ENCODE measurements around the gene AOPEP. TPM values are rescaled to one million over a fixed set of nuclear protein-coding genes. Genes with fewer than 3 reads are reported as not detected.

The AOPEP gene
- total RNA-seq, 2 donors from 2014 or later = 81.5 to 224 TPM

DNA sequence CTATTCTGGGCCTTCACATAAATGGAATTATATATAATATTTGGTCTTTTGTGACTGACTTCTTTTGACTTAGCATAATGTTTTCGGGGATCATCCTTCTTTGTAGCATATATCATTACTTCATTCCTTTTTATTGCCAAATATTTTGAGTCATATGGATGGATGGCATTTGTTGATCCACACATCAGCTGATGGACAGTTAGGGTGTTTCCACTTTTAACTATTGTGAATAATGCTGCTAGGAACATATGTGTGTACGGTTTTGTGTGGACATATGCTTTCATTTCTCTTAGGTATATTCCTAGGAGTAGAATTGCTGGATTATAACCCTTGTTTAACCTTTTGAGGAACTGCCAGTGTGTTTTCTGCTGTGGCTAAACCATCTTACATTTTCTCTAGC is 341.4 kb downstream of the AOPEP start:
- Histone ChIP-seq H3K36me3 (replicated peaks in 1 of 2; ENCODE audit: insufficient read depth in 1 of 2, low read depth in 2 of 2) (peaks cover 0 to 2% of the 10 kb centered on the region in 2 donors), H3K27me3 (no peaks in the 10 kb centered on the region), H3K27ac (peak overlapping the region in 2 of 4 donors; percentile 42 to 77), H3K4me1 (peaks cover 96% of the 10 kb centered on the region), H3K4me3 (no peak overlapping the region), H3K9me3 (no peaks in the 10 kb centered on the region)
- ATAC-seq (no peak), DNase-seq (no peak)
- WGBS, 2 donors = 40 to 45% methylated on average over 2 of the region's 2 CpGs
- intact Hi-C loops (cut with DNase I) = no loop called here
- TF ChIP-seq, protein P1, sequence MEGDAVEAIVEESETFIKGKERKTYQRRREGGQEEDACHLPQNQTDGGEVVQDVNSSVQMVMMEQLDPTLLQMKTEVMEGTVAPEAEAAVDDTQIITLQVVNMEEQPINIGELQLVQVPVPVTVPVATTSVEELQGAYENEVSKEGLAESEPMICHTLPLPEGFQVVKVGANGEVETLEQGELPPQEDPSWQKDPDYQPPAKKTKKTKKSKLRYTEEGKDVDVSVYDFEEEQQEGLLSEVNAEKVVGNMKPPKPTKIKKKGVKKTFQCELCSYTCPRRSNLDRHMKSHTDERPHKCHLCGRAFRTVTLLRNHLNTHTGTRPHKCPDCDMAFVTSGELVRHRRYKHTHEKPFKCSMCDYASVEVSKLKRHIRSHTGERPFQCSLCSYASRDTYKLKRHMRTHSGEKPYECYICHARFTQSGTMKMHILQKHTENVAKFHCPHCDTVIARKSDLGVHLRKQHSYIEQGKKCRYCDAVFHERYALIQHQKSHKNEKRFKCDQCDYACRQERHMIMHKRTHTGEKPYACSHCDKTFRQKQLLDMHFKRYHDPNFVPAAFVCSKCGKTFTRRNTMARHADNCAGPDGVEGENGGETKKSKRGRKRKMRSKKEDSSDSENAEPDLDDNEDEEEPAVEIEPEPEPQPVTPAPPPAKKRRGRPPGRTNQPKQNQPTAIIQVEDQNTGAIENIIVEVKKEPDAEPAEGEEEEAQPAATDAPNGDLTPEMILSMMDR (IDR thresholded peaks at IDR 0.05) = no peak
- TF ChIP-seq POLR2A (IDR thresholded peaks at IDR 0.05) = no peak

DNA sequence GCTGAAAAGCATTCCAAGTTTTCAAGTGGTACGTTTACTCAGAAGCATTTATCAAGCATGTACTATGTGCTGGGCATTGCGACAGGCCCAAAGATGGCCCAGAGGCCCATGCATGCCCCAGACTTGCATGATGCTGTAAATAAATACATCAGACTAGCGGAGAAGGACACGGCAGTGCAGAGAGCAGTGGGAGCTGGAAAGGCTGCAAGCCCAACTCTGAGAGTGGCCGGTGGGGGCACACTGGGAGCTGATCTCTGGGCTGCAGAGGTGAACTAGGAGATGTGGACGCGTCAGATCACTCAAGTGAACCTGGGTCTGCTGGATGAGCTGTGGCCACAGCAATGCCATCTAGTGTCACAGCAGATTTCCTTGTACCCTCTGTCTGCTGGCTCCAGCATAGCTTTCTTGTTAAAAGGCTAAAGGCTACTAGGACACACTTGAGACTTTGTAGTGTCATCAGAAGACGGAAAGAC is 344.1 kb downstream of the AOPEP start:
- TF ChIP-seq POLR2A (IDR thresholded peaks at IDR 0.05) = no peak
- TF ChIP-seq, protein P1 (IDR thresholded peaks at IDR 0.05) = no peak
- intact Hi-C loops (cut with DNase I) = no loop called here
- peaks cover 96% of the 10 kb centered on the region for H3K4me1 ChIP-seq

DNA sequence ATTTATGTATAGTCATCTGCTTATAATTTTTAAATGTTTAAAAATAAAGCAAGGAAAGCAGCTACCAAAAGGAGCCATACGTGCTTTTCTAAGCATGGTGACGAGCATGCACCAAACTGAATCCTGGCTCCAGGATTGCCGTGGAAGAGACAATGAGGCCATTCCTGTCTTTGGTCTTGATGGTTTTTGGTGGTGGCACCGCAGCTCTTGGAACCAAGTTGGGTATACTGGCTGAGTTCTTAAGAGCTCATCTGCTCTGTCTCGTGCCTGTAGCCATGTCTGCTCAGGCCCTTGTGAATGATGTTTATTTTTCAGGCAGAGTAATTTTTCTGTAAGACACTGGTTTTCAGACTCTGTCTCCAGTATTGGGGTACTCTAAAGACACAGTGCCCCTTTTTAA is 345.0 kb downstream of the AOPEP start:
- Histone ChIP-seq H3K27me3 (no peaks in the 10 kb centered on the region), H3K27ac (peak overlapping the region; percentile 4 to 74 (median 31)), H3K9me3 (no peaks in the 10 kb centered on the region), H3K36me3 (replicated peaks in 1 of 2; ENCODE audit: insufficient read depth in 1 of 2, low read depth in 2 of 2) (peaks cover 0 to 4% of the 10 kb centered on the region in 2 donors), H3K4me3 (no peak overlapping the region), H3K4me1 (peaks cover 95% of the 10 kb centered on the region)
- intact Hi-C loops (cut with DNase I) = no loop called here
- DNase-seq = no peak
- ATAC-seq = no peak
- WGBS, 2 donors = 79% methylated on average over 5 of the region's 5 CpGs
- no peak for TF ChIP-seq POLR2A (IDR thresholded peaks at IDR 0.05)

More for the DNA sequence above, 344.1 kb downstream of the AOPEP start:
- H3K9me3 ChIP-seq = no peaks in the 10 kb centered on the region
- WGBS, 2 donors = 36 to 45% methylated on average over 8 of the region's 8 CpGs
- DNase-seq (no peak), ATAC-seq (no peak)
- no peak overlapping the region for H3K4me3 ChIP-seq
- peaks cover 0 to 2% of the 10 kb centered on the region in 2 donors for H3K36me3 ChIP-seq (replicated peaks in 1 of 2; ENCODE audit: insufficient read depth in 1 of 2, low read depth in 2 of 2)
- peak overlapping the region; percentile 14 to 35 (median 24) for H3K27ac ChIP-seq
- H3K27me3 ChIP-seq = no peaks in the 10 kb centered on the region

DNA sequence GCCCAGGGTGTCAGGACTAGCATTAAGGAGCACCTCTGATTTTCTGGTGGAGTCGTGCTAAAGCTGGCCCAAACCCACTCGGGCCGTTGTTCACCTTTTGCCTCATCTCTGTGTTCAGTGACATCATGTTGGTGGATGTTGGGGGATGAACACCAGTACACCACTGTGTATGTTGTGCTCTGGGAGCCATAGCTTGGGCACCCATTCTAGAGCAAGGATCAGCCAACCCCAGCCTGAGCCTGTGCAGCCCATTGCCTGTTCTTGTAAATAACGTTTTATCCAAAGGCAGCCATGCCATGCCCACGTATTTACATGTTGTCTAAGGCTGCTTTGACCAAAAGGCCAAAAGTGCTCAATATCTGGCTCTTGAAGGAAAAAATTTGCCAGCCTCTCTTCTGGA is 345.4 kb downstream of the AOPEP start:
- intact Hi-C loops (cut with DNase I) = no loop called here

DNA sequence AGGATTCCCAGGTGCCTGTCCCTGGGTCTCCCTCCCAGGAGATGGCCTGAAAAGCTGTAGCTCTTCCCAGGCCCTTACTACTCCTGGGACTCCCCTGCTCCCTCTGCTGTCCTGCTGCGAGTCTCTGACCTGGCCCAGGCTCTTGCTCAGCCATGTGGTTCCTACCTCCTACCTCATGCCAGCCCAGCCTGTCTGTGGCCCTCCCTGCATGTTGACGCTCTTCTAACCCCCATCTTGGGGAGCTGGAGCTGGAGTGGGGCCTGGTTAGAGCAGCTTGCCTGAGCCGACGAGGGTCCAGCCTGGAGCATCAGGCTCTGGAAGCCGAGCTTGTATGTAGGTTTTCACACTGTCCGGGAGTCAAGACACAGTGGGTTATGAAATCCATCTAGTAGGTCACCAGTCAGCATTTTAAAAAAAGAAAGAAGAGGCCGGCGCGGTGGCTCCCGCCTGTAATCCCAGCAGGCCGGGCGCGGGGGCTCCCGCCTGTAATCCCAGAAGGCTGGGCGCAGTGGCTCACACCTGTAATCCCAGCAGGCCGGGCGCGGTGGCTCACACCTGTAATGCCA is 346.6 kb downstream of the AOPEP start:
- peaks cover 0 to 2% of the 10 kb centered on the region in 2 donors for H3K36me3 ChIP-seq (replicated peaks in 1 of 2; ENCODE audit: insufficient read depth in 1 of 2, low read depth in 2 of 2)
- H3K27ac ChIP-seq = peak overlapping the region in 3 of 4 donors; percentile 58 to 74 (median 71)
- TF ChIP-seq, protein P1 (IDR thresholded peaks at IDR 0.05) = peak in 4 of 7 experiments; percentile 19 to 40 (median 26)
- TF ChIP-seq POLR2A (IDR thresholded peaks at IDR 0.05) = no peak
- intact Hi-C loops (cut with DNase I) = no loop called here
- peaks cover 98% of the 10 kb centered on the region for H3K4me1 ChIP-seq
- peak; percentile 6 for ATAC-seq
- H3K9me3 ChIP-seq = no peaks in the 10 kb centered on the region
- 71 to 91% methylated on average over 5 to 18 of the region's 18 CpGs for WGBS, 2 donors
- H3K27me3 ChIP-seq = no peaks in the 10 kb centered on the region
- no peak overlapping the region for H3K4me3 ChIP-seq
- peak in 1 of 4 donors; percentile 48 for DNase-seq

More for the DNA sequence above, 345.4 kb downstream of the AOPEP start:
- Histone ChIP-seq H3K27me3 (no peaks in the 10 kb centered on the region), H3K9me3 (no peaks in the 10 kb centered on the region), H3K4me1 (peaks cover 95% of the 10 kb centered on the region), H3K4me3 (no peak overlapping the region), H3K36me3 (replicated peaks in 1 of 2; ENCODE audit: insufficient read depth in 1 of 2, low read depth in 2 of 2) (peaks cover 0 to 4% of the 10 kb centered on the region in 2 donors), H3K27ac (peak overlapping the region; percentile 4 to 74 (median 31))
- no peak for DNase-seq
- TF ChIP-seq POLR2A (IDR thresholded peaks at IDR 0.05) = no peak
- TF ChIP-seq, protein P1 (IDR thresholded peaks at IDR 0.05) = no peak
- no peak for ATAC-seq
- WGBS, 2 donors = 55 to 67% methylated on average over 3 to 5 of the region's 5 CpGs
